ENCODE measurements around the gene GLB1L3.

- TF ChIP-seq CTCF (IDR thresholded peaks at IDR 0.05), result no peak
- no peak for TF ChIP-seq POLR2A (IDR thresholded peaks at IDR 0.05)
- no peak for TF ChIP-seq POLR2AphosphoS5 (IDR thresholded peaks at IDR 0.05)
- TF ChIP-seq EP300 (IDR thresholded peaks at IDR 0.05; ENCODE audit: low read depth), result no peak
These were observed 4.2 kb upstream of the GLB1L3 start for GRCh38 chr11:134271978-134272377.
